ENCODE results near the gene KIAA0040.

KIAA0040 gene

DNA sequence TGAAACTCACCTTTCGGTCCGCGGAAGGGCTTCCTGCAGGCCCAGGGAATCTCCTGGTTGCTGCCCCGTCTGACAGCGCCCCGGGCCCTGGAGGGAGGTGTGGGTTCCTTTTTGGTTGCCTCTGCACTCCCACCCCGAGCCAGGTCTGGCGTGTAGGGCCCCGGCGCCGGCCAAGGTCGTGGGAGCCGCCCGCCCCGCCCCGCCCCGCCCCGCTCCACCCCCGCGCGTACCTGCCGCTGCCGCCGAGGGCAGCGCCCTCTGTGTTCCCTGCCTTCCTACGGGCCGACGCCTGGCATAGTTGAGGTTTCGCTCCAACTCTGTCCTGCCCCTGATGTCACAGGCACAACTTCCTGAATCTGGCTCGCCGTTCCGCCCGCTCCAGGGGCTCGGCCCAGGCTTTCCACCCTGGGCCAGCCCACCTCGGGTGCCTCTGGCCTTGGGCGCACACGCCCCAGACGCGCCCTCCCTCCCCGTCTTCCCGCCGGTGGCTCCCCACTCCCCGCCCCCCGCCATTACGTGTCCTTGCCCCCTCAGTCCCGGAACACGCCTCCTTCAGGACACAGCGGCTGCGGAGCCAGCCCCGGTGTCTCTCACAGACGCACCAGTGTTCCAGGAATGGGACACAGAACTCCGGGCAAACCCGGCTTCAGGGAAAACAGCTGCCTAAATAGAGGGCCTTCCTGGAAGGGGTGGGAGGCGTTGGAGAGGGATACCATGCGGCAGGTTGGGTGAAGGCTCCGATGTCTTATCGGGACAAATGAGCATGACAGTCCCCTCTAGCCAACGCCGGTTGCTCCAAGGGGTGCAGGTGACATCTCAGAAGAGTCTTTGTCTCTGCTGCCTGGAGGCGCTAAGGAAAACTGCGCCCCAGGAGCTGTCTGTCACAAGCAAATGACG, at the start of gene KIAA0040:
Gene KIAA0040, minus strand, starts transcription at position 147 of the 897 bp plus-strand sequence. CDS start 31,763 bp downstream, outside the sequence.
- DNase-seq (ENCODE audit: low spot score), result peak; percentile 80
- in situ Hi-C loops (cut with MboI; ENCODE audit: low sequenced_read_pairs, unreplicated experiment), result no loop called here
- TF ChIP-seq CTCF (IDR thresholded peaks at IDR 0.05; ENCODE audit: borderline replicate concordance, control extremely low read depth, extremely low read depth, insufficient read depth, missing control alignments), result no peak

GRCh38 chr1:175237389-175237788, 44.8 kb upstream of the KIAA0040 start:
- in situ Hi-C loops (cut with MboI; ENCODE audit: low sequenced_read_pairs, unreplicated experiment), result no loop called here
- no peak for TF ChIP-seq CTCF (IDR thresholded peaks at IDR 0.05; ENCODE audit: borderline replicate concordance, control extremely low read depth, extremely low read depth, insufficient read depth, missing control alignments)

GRCh38 chr1:175234639-175235038, 42.1 kb upstream of the KIAA0040 start:
- no peak for DNase-seq (ENCODE audit: low spot score)
- no peak for TF ChIP-seq CTCF (IDR thresholded peaks at IDR 0.05; ENCODE audit: borderline replicate concordance, control extremely low read depth, extremely low read depth, insufficient read depth, missing control alignments)
- in situ Hi-C loops (cut with MboI; ENCODE audit: low sequenced_read_pairs, unreplicated experiment), result no loop called here

More at GRCh38 chr1:175237389-175237788, 44.8 kb upstream of the KIAA0040 start:
- peak; percentile 25 for DNase-seq (ENCODE audit: low spot score)

- no peak for DNase-seq (ENCODE audit: low spot score)
- in situ Hi-C loops (cut with MboI; ENCODE audit: low sequenced_read_pairs, unreplicated experiment), result no loop called here
- no peak for TF ChIP-seq CTCF (IDR thresholded peaks at IDR 0.05; ENCODE audit: borderline replicate concordance, control extremely low read depth, extremely low read depth, insufficient read depth, missing control alignments)
Measured at GRCh38 chr1:175232335-175232734, 39.8 kb upstream of the KIAA0040 start.

DNA sequence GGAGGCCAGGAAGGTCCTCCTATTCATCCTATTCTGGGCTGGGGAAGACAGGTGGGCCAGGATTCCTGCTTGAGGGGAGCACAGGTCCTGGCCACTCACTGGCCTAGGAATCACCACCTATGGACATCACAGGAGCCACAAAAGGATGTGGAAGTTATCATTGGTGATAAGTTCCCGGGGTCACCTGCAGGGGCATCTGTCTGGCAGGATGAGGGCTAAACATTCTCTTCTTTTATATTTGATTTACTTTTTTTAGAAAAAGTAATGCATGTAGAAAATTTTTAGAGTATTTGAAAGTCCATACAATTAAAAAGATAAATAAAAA, 33.2 kb upstream of the KIAA0040 start:
- no peak for TF ChIP-seq CTCF (IDR thresholded peaks at IDR 0.05; ENCODE audit: borderline replicate concordance, control extremely low read depth, extremely low read depth, insufficient read depth, missing control alignments)
- in situ Hi-C loops (cut with MboI; ENCODE audit: low sequenced_read_pairs, unreplicated experiment), result no loop called here
- no peak for DNase-seq (ENCODE audit: low spot score)

GRCh38 chr1:175222296-175222938, 29.8 kb upstream of the KIAA0040 start:
- no peak for TF ChIP-seq CTCF (IDR thresholded peaks at IDR 0.05; ENCODE audit: borderline replicate concordance, control extremely low read depth, extremely low read depth, insufficient read depth, missing control alignments)
- in situ Hi-C loops (cut with MboI; ENCODE audit: low sequenced_read_pairs, unreplicated experiment), result no loop called here
- DNase-seq (ENCODE audit: low spot score), result no peak

Data from GM13976 (cell line).